ENCODE data around the gene CSTPP1.
"Not testable (repeated sequence)": the region's sequence is repeated elsewhere in the genome, so short reads cannot be mapped to it uniquely, and the experiment has no call there.

CSTPP1 gene

GRCh38 chr11:47105974-47106373 lies 169.4 kb downstream of the CSTPP1 start:
- no peak for FAIRE-seq

GRCh38 chr11:47106798-47107411 lies 170.3 kb downstream of the CSTPP1 start:
- no peak for FAIRE-seq

- FAIRE-seq: no peak
Measured at GRCh38 chr11:47107744-47108143, 171.2 kb downstream of the CSTPP1 start.

GRCh38 chr11:47108214-47108613 lies 171.7 kb downstream of the CSTPP1 start:
- FAIRE-seq: no peak

GRCh38 chr11:47109051-47109726 lies 172.6 kb downstream of the CSTPP1 start:
- FAIRE-seq: no peak

- FAIRE-seq: no peak
Measured at GRCh38 chr11:47109727-47110246, 173.2 kb downstream of the CSTPP1 start.

- FAIRE-seq: no peak
Measured at GRCh38 chr11:47111318-47111804, 174.8 kb downstream of the CSTPP1 start.

- FAIRE-seq: not testable (repeated sequence)
Measured at GRCh38 chr11:47112941-47113340, 176.4 kb downstream of the CSTPP1 start.

- not testable (repeated sequence) for FAIRE-seq
Measured at GRCh38 chr11:47118958-47119688, 182.6 kb downstream of the CSTPP1 start.

- FAIRE-seq: no peak
Measured at GRCh38 chr11:47121056-47121455, 184.5 kb downstream of the CSTPP1 start.

GRCh38 chr11:47121731-47122130 lies 185.2 kb downstream of the CSTPP1 start:
- FAIRE-seq: no peak

GRCh38 chr11:47123094-47123493 lies 186.5 kb downstream of the CSTPP1 start:
- FAIRE-seq: no peak

- FAIRE-seq: no peak
Measured at GRCh38 chr11:47124675-47125074, 188.1 kb downstream of the CSTPP1 start.

- FAIRE-seq: no peak
Measured at GRCh38 chr11:47125083-47125482, 188.5 kb downstream of the CSTPP1 start.

- no peak for FAIRE-seq
Measured at GRCh38 chr11:47127213-47127612, 190.7 kb downstream of the CSTPP1 start.

- FAIRE-seq: no peak
Measured at GRCh38 chr11:47130543-47130942, 194.0 kb downstream of the CSTPP1 start.

- no peak for FAIRE-seq
Measured at GRCh38 chr11:47131136-47131535, 194.6 kb downstream of the CSTPP1 start.

GRCh38 chr11:47132490-47132889 lies 195.9 kb downstream of the CSTPP1 start:
- FAIRE-seq: no peak

- no peak for FAIRE-seq
Measured at GRCh38 chr11:47132981-47133380, 196.4 kb downstream of the CSTPP1 start.

GRCh38 chr11:47136327-47136726 lies 199.8 kb downstream of the CSTPP1 start:
- FAIRE-seq: no peak

- FAIRE-seq: no peak
Measured at GRCh38 chr11:47136921-47137320, 200.4 kb downstream of the CSTPP1 start.

- FAIRE-seq: no peak
Measured at GRCh38 chr11:47137476-47137875, 200.9 kb downstream of the CSTPP1 start.

- FAIRE-seq: no peak
Measured at GRCh38 chr11:47139878-47140277, 203.3 kb downstream of the CSTPP1 start.

GRCh38 chr11:47143322-47143721 lies 206.8 kb downstream of the CSTPP1 start:
- no peak for FAIRE-seq
